Psoas muscle (tissue), 8 donors: ENCODE measurements around the gene BMP6. TPM values are rescaled to one million over a fixed set of nuclear protein-coding genes. Genes with fewer than 3 reads are reported as not detected.

ENCODE experiments used
- ATAC-seq, 4 donors: fragments of 200-7000 bp; cut with Tn5 transposase; one replicate each; pipeline ENCODE4 v1.9.1; 2020; ENCODE audit warnings: moderate library complexity in 3 of 4, mild to moderate bottlenecking in 2 of 4
- DNase-seq, 2 donors: peaks; one replicate each; pipeline ENCODE4 v3.0.0-alpha.2; 2020
- H3K27ac ChIP-seq: fragments of 200-600 bp; one replicate; pipeline ENCODE4 v1.8.0; 2022
- H3K27me3 ChIP-seq, 3 donors: fragments of 200-600 bp in 1 of 3; one replicate each; pipeline versions ENCODE4 v1.6.1 to v1.8.0; 2013 to 2022; ENCODE audit warnings: low read length in 2 of 3, mild to moderate bottlenecking in 2 of 3, moderate library complexity in 1 of 3; ENCODE audit not compliant: insufficient read depth in 3 of 3
- H3K36me3 ChIP-seq, 2 donors: fragments of 200-600 bp in 1 of 2; one replicate each; pipeline versions ENCODE4 v1.6.1 to v1.8.0; 2013 to 2022; ENCODE audit warnings: low read depth in 1 of 2, mild to moderate bottlenecking in 1 of 2, moderate library complexity in 1 of 2; ENCODE audit not compliant: insufficient read depth in 1 of 2
- H3K4me1 ChIP-seq: fragments of 200-600 bp; one replicate; pipeline ENCODE4 v1.8.0; 2022
- H3K4me3 ChIP-seq: fragments of 200-600 bp; one replicate; pipeline ENCODE4 v1.8.0; 2022; ENCODE audit warnings: mild to moderate bottlenecking
- H3K9me3 ChIP-seq: fragments of 200-600 bp; one replicate; pipeline ENCODE4 v1.8.0; 2022
- WGBS, 3 donors: extraction: QIAGEN DNeasy Blood & Tissue Kit; methylation state at CpG; one replicate each; pipeline versions ENCODE4 v1.1.6 to v1.1.7; 2013; 5-methylcytosine and 5-hydroxymethylcytosine counted together
- intact Hi-C, 2 donors: fragments of 100-400 bp; cut with DNase I; formaldehyde crosslinking; loops; one replicate each; pipeline versions ENCODE4 v1.11.0 to v1.14.2; 2022
- polyA plus RNA-seq, 3 donors: library from polyadenylated mRNA; stranded (reverse); fragments of 200-250 nt; gene quantifications; one replicate each; pipeline ENCODE4 v1.2.3, GENCODE V29; 2013
- total RNA-seq, 4 donors: library from RNA; stranded (reverse); fragmentation: NEBNext Ultra II Directional in 2 of 4; extraction: Animal tissue kit (Norgen Biotek cat#: 25700) in 2 of 4; gene quantifications; one replicate each; pipeline versions ENCODE4 v1.2.1 to v1.2.4, GENCODE V29; 2021 to 2023
- TF ChIP-seq, protein P1 (sequence below): fragments of 200-600 bp; IDR thresholded peaks from one replicate; pipeline ENCODE4 v1.8.0; 2022; ENCODE audit warnings: antibody characterized with exemption
- donor health status: healthy with polysubstance abuse.
- donor health status: DM: no; HTN: no; CAD: no; lungs with moderate emphysema.
- donor health status: Bipolar disorder and iron deficiency.
- donor health status: healthy.
- donor health status: DM: yes; HTN: yes; CAD: no.
- donor health status: DM: no; HTN: no; CAD: no.
- donor health status: DM: no; HTN: no; CAD: no.
- donor health status: DM: yes; HTN: yes; CAD: no.

Gene BMP6
- total and polyA plus RNA-seq, 7 donors, result 0.96 to 4.9 (median 3.4) TPM

DNA sequence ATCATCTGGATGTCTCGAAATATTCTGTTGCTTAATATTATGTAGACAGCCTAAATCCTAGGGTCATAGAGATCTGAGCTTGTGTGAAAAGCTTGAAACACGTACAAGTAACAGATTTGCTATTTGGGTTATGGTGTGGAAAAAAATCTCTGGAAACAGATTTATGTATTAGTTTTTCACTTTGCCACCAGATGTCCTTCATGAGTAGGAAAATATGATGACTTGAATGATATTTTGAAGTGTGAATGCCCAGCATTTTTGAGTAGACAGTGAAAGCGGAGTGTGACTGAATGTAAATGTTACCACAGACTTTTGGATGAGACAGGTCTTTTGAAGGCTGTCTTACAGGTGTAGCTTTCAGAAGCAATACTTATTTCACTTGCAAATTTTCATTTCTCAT is 4.2 kb upstream of the BMP6 start:
- Histone ChIP-seq H3K4me3 (no peak overlapping the region), H3K36me3 (no peaks in the 10 kb centered on the region), H3K27ac (no peak overlapping the region), H3K4me1 (peaks cover 9% of the 10 kb centered on the region), H3K9me3 (no peaks in the 10 kb centered on the region), H3K27me3 (peaks cover 0 to 18% (median 0%) of the 10 kb centered on the region in 3 donors)
- ATAC-seq, result no peak
- DNase-seq, result no peak
- WGBS, 3 donors, result 22 to 35% (median 25%) methylated on average over 3 of the region's 3 CpGs
- intact Hi-C loops, result loop anchor here (2.0 to 10.0 kb wide), 6 partner anchors 191 to 501 kb away; partner anchors contain the start of genes BLOC1S5 (in 2 of the 2) and TXNDC5 (in 1 of the 2)
- TF ChIP-seq, protein P1, sequence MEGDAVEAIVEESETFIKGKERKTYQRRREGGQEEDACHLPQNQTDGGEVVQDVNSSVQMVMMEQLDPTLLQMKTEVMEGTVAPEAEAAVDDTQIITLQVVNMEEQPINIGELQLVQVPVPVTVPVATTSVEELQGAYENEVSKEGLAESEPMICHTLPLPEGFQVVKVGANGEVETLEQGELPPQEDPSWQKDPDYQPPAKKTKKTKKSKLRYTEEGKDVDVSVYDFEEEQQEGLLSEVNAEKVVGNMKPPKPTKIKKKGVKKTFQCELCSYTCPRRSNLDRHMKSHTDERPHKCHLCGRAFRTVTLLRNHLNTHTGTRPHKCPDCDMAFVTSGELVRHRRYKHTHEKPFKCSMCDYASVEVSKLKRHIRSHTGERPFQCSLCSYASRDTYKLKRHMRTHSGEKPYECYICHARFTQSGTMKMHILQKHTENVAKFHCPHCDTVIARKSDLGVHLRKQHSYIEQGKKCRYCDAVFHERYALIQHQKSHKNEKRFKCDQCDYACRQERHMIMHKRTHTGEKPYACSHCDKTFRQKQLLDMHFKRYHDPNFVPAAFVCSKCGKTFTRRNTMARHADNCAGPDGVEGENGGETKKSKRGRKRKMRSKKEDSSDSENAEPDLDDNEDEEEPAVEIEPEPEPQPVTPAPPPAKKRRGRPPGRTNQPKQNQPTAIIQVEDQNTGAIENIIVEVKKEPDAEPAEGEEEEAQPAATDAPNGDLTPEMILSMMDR, result peak; percentile 20

DNA sequence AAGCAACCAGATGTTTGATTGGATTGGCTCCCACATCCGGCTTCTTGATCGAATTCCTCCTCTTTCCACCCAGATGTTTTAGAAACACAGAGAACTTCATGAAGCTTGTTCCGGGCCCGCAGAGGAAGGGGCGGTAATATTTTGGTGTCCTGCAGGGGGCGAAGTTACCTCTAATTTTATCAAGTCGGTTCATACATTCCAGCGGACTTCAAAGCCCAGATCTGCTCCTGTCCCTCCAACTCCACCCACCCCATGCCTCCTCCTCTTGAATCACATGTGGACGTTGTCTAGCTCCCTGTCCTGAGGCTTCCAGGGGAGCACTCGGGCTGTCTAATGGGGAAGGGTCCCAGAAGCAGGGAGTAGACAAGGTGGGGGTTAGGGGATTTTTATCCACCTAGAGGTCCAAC is 2.9 kb upstream of the BMP6 start:
- Histone ChIP-seq H3K27ac (no peak overlapping the region), H3K4me1 (peaks cover 12% of the 10 kb centered on the region), H3K27me3 (peaks cover 0 to 30% (median 10%) of the 10 kb centered on the region in 3 donors), H3K9me3 (no peaks in the 10 kb centered on the region), H3K4me3 (no peak overlapping the region), H3K36me3 (no peaks in the 10 kb centered on the region)
- ATAC-seq (peak; percentile 56 to 64 (median 58)), DNase-seq (peak; percentile 79 to 85)
- 1 to 2% (median 2%) methylated on average over 10 of the region's 10 CpGs for WGBS, 3 donors
- TF ChIP-seq, protein P1, result peak; percentile 55
- intact Hi-C loops, result loop anchor here (2.0 to 10.0 kb wide), 6 partner anchors 189 to 499 kb away; partner anchors contain the start of genes BLOC1S5 (in 2 of the 2) and TXNDC5 (in 1 of the 2)

DNA sequence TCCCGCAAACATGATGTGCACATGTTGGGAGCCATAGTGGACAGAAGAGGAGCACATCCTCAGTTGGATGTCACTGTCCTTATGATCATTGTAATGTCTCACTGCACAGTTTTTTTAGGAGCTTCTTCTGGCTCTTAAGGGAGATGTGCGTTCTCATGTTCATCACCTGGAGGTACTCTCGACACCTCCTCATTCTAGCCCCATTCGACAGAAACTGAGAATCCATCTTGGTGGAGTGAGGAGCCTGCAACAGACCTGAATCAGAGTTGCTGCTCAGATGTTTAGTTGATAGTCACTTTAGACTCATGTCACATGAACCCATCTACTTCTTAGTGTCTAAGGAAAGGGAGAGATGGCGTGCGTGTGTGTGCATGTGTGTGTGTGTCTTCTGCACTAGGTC is 2.3 kb upstream of the BMP6 start:
- intact Hi-C loops, result loop anchor here (2.0 to 10.0 kb wide), 6 partner anchors 189 to 499 kb away; partner anchors contain the start of genes BLOC1S5 (in 2 of the 2) and TXNDC5 (in 1 of the 2)
- Histone ChIP-seq H3K9me3 (no peaks in the 10 kb centered on the region), H3K4me1 (peaks cover 15% of the 10 kb centered on the region), H3K36me3 (no peaks in the 10 kb centered on the region), H3K27me3 (peaks cover 0 to 35% (median 12%) of the 10 kb centered on the region in 3 donors), H3K27ac (no peak overlapping the region), H3K4me3 (no peak overlapping the region)
- no peak for DNase-seq
- no peak for ATAC-seq
- WGBS, 3 donors, result 88 to 92% (median 91%) methylated on average over 6 of the region's 6 CpGs
- TF ChIP-seq, protein P1, result no peak

DNA sequence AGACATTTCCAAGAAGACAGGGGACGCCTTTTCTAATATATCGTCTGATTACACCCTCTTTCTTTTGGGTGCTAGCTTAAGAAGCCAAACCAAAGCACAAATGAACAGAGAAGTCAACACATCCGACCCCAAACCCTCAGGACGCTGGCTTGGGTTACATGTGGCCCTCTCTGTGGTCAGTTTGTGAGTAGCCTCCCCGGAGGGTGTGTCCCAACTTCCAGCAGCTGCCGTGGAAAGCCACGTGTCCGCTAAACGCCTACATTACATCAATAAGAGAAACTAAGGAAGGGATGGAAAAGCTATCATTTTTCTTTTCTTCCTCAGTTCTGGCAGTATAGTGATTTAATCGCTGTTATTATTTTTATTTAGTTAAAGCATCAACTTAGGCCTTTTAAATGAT is 487 bp upstream of the BMP6 start:
- DNase-seq, result peak in 1 of 2 donors; percentile 20
- no peak for ATAC-seq
- Histone ChIP-seq H3K4me3 (peak overlapping the region; percentile 79), H3K9me3 (no peaks in the 10 kb centered on the region), H3K36me3 (no peaks in the 10 kb centered on the region), H3K27me3 (peaks cover 0 to 54% (median 15%) of the 10 kb centered on the region in 3 donors), H3K27ac (no peak overlapping the region), H3K4me1 (peaks cover 15% of the 10 kb centered on the region)
- 24 to 27% (median 26%) methylated on average over 10 of the region's 10 CpGs for WGBS, 3 donors
- intact Hi-C loops, result loop anchor here (5.0 to 10.0 kb wide), 2 partner anchors 282 to 489 kb away; no protein-coding TSS in a partner anchor
- TF ChIP-seq, protein P1, result no peak
